Hepatocyte (in vitro differentiated cells): ENCODE results near the gene ABHD16A. TPM values are rescaled to one million over a fixed set of nuclear protein-coding genes. Genes with fewer than 3 reads are reported as not detected.

Source experiments
- DNase-seq: peaks from one replicate; pipeline ENCODE4 v3.0.0-alpha.2; 2016; ENCODE audit warnings: low spot score
- H2AFZ ChIP-seq: fragments of 200-600 bp; sonication (generic); 2 replicates; pipeline ENCODE4 v1.6.0; 2016; ENCODE audit warnings: antibody characterized with exemption, mild to moderate bottlenecking
- H3K27ac ChIP-seq: fragments of 200-600 bp; sonication (generic); 2 replicates; pipeline ENCODE4 v1.5.1; 2016; ENCODE audit warnings: mild to moderate bottlenecking
- H3K27me3 ChIP-seq: fragments of 200-600 bp; sonication (generic); 2 replicates; pipeline ENCODE4 v1.6.1; 2016
- H3K36me3 ChIP-seq: fragments of 200-600 bp; sonication (generic); replicated peaks from 2 replicates; pipeline ENCODE4 v1.5.1; 2016; ENCODE audit warnings: low read depth; ENCODE audit not compliant: insufficient read depth
- H3K4me1 ChIP-seq: fragments of 200-600 bp; sonication (generic); 2 replicates; pipeline ENCODE4 v1.5.1; 2016; ENCODE audit warnings: mild to moderate bottlenecking, moderate library complexity; ENCODE audit not compliant: insufficient read depth
- H3K4me2 ChIP-seq: fragments of 200-600 bp; sonication (generic); 2 replicates; pipeline ENCODE4 v1.6.0; 2016
- H3K4me3 ChIP-seq: fragments of 200-600 bp; sonication (generic); 2 replicates; pipeline ENCODE4 v1.5.1; 2016; ENCODE audit warnings: mild to moderate bottlenecking
- H3K79me2 ChIP-seq: fragments of 200-600 bp; sonication (generic); 2 replicates; pipeline ENCODE4 v1.6.0; 2017; ENCODE audit warnings: mild to moderate bottlenecking
- H3K9me2 ChIP-seq: fragments of 200-600 bp; sonication (generic); replicated peaks from 2 replicates; pipeline ENCODE4 v1.6.0; 2017; ENCODE audit warnings: mild to moderate bottlenecking; ENCODE audit not compliant: insufficient read depth
- H3K9me3 ChIP-seq: fragments of 200-600 bp; sonication (generic); 2 replicates; pipeline ENCODE4 v1.5.1; 2016; ENCODE audit warnings: low read depth, mild to moderate bottlenecking
- H4K20me1 ChIP-seq: fragments of 200-600 bp; sonication (generic); 2 replicates; pipeline ENCODE4 v1.6.0; 2016; ENCODE audit warnings: mild to moderate bottlenecking; ENCODE audit not compliant: insufficient read depth, poor library complexity, severe bottlenecking
- CTCF ChIP-seq: fragments of 200-600 bp; sonication (generic); IDR thresholded peaks from 2 replicates; pipeline ENCODE4 v1.5.1; 2016; ENCODE audit warnings: antibody characterized with exemption, mild to moderate bottlenecking; ENCODE audit not compliant: poor library complexity
- EZH2 ChIP-seq: fragments of 200-600 bp; sonication (generic); IDR thresholded peaks from 2 replicates; pipeline ENCODE4 v1.6.1; 2016; ENCODE audit warnings: antibody characterized with exemption, mild to moderate bottlenecking, borderline replicate concordance
- EZH2phosphoT487 ChIP-seq: fragments of 200-600 bp; sonication (generic); IDR thresholded peaks from one replicate; pipeline ENCODE4 v1.6.1; 2018; ENCODE audit warnings: antibody characterized with exemption, mild to moderate bottlenecking, low read depth, moderate library complexity; ENCODE audit not compliant: unreplicated experiment, severe bottlenecking
- WGBS: methylation state at CpG from one replicate; pipeline ENCODE4 v1.1.6; 2016; ENCODE audit warnings: low lambda C conversion rate; ENCODE audit errors: missing lambda C conversion rate; 5-methylcytosine and 5-hydroxymethylcytosine counted together
- polyA plus RNA-seq: library from polyadenylated mRNA; unstranded; fragments of >200 nt; fragmentation: Nextera tagmentation; extraction: Ambion mirVana; gene quantifications from 2 replicates; pipeline ENCODE4 v1.2.1, GENCODE V29; 2016
- total RNA-seq: library from RNA; depleted of rRNA; stranded (reverse); fragments of >200 nt; gene quantifications from 2 replicates; pipeline ENCODE4 v1.2.3, GENCODE V29; 2014

Gene ABHD16A
- total and polyA plus RNA-seq, 2 experiments from 2014 or later = 63.2 to 94.7 TPM

GRCh38 chr6:31658158-31658688 lies 44.9 kb downstream of the ABHD16A start:
- Histone ChIP-seq H4K20me1 (peaks cover 13% of the 10 kb centered on the region), H3K36me3 (no peaks in the 10 kb centered on the region), H3K27ac (no peak overlapping the region), H3K79me2 (peaks cover 75% of the 10 kb centered on the region), H3K27me3 (no peaks in the 10 kb centered on the region), H3K4me1 (peaks cover 30% of the 10 kb centered on the region), H3K4me2 (peak overlapping the region; percentile 97), H3K9me2 (no peaks in the 10 kb centered on the region), H3K9me3 (no peaks in the 10 kb centered on the region), H2AFZ (no peak overlapping the region), H3K4me3 (no peak overlapping the region)
- no peak for DNase-seq
- TF ChIP-seq CTCF (no peak), EZH2 (no peak), EZH2phosphoT487 (no peak)
- 86% methylated on average over 4 of the region's 4 CpGs for WGBS

- H3K9me3 ChIP-seq = no peaks in the 10 kb centered on the region
- peaks cover 30% of the 10 kb centered on the region for H3K4me1 ChIP-seq
- no peak overlapping the region for H3K27ac ChIP-seq
- H3K4me3 ChIP-seq = no peak overlapping the region
- peak overlapping the region; percentile 97 for H3K4me2 ChIP-seq
- no peaks in the 10 kb centered on the region for H3K9me2 ChIP-seq
- H3K79me2 ChIP-seq = peaks cover 68% of the 10 kb centered on the region
- no peak for TF ChIP-seq CTCF
- TF ChIP-seq EZH2 = no peak
- TF ChIP-seq EZH2phosphoT487 = no peak
- peaks cover 13% of the 10 kb centered on the region for H4K20me1 ChIP-seq
- no peak overlapping the region for H2AFZ ChIP-seq
- no peaks in the 10 kb centered on the region for H3K36me3 ChIP-seq
- no peak for DNase-seq
- WGBS = 88% methylated on average over 6 of the region's 6 CpGs
- H3K27me3 ChIP-seq = no peaks in the 10 kb centered on the region
Observed at GRCh38 chr6:31657406-31658157, 45.5 kb downstream of the ABHD16A start.

GRCh38 chr6:31655349-31656237 lies 47.5 kb downstream of the ABHD16A start, which contains the start of gene APOM:
APOM (plus strand) TSS chr6:31655894; CDS start chr6:31655967, 73 bp downstream.
- DNase-seq = peak; percentile 66
- Histone ChIP-seq H3K27ac (peak within 1 kb of the TSS; percentile 62), H2AFZ (no peak within 1 kb of the TSS), H3K9me2 (no peaks in the 10 kb centered on the region), H3K9me3 (no peaks in the 10 kb centered on the region), H4K20me1 (peaks cover 13% of the 10 kb centered on the region), H3K36me3 (no peaks in the 10 kb centered on the region), H3K27me3 (no peaks in the 10 kb centered on the region), H3K79me2 (peaks cover 64% of the 10 kb centered on the region), H3K4me1 (peaks cover 29% of the 10 kb centered on the region), H3K4me3 (no peak within 1 kb of the TSS), H3K4me2 (peak within 1 kb of the TSS; percentile 53)
- 68% methylated on average over 8 of the region's 8 CpGs for WGBS
- TF ChIP-seq EZH2 = no peak
- no peak for TF ChIP-seq CTCF
- TF ChIP-seq EZH2phosphoT487 = no peak
